PC-3 (cell line): ENCODE data around the gene ZMYM3. TPM values are rescaled to one million over a fixed set of nuclear protein-coding genes. Genes with fewer than 3 reads are reported as not detected.

Source experiments
- total RNA-seq: library from RNA; depleted of rRNA; stranded (reverse); fragments of >200 nt; gene quantifications from 2 replicates; pipeline ENCODE4 v1.2.3, GENCODE V29; 2014; rRNA removed

Gene ZMYM3
- total RNA-seq, 1 experiment from 2014 or later: 23.5 TPM

Other genes with a start within 250 kb of the ZMYM3 start
- 43.9 and 48.4 TPM in 2 replicates for gene SNX12, start 185.8 kb downstream of the ZMYM3 start, total RNA-seq
- gene FOXO4, start 158.3 kb downstream of the ZMYM3 start, total RNA-seq: 5.1 and 5.6 TPM in 2 replicates
- gene CXorf65, start 147.4 kb downstream of the ZMYM3 start, total RNA-seq: not detected in 2 replicates
- gene IL2RG, start 142.6 kb downstream of the ZMYM3 start, total RNA-seq: not detected in 2 replicates
- 28.1 and 45.8 TPM in 2 replicates for gene MED12, start 135.5 kb downstream of the ZMYM3 start, total RNA-seq
- gene NLGN3, start 109.3 kb downstream of the ZMYM3 start, total RNA-seq: 0.23 and 0.29 TPM in 2 replicates
- gene GJB1, start 30.9 kb downstream of the ZMYM3 start, total RNA-seq: not detected in 2 replicates
- gene NONO, start 29.5 kb upstream of the ZMYM3 start, total RNA-seq: 514 and 631 TPM in 2 replicates
- 0.75 and 1.7 TPM in 2 replicates for gene ITGB1BP2, start 47.6 kb upstream of the ZMYM3 start, total RNA-seq
- 36.8 and 45.2 TPM in 2 replicates for gene TAF1, start 112.2 kb upstream of the ZMYM3 start, total RNA-seq